GM18526 (cell line): ENCODE results near the gene PIK3R4.

Experiments
- POLR2A ChIP-seq: IDR thresholded peaks from 3 replicates; pipeline ENCODE4 v1.6.1; 2011; ENCODE audit not compliant: insufficient read length; ENCODE audit errors: extremely low read depth

Gene PIK3R4

GRCh38 chr3:130644628-130645253 is 101.9 kb downstream of the PIK3R4 start:
- no peak for TF ChIP-seq POLR2A

- no peak for TF ChIP-seq POLR2A
Measured at GRCh38 chr3:130640027-130640426, 106.6 kb downstream of the PIK3R4 start.

- no peak for TF ChIP-seq POLR2A
Measured at GRCh38 chr3:130636480-130637234, 110.0 kb downstream of the PIK3R4 start.

- TF ChIP-seq POLR2A: no peak
Measured at GRCh38 chr3:130635978-130636377, 110.7 kb downstream of the PIK3R4 start.

GRCh38 chr3:130635285-130635684 is 111.3 kb downstream of the PIK3R4 start:
- no peak for TF ChIP-seq POLR2A
